Osteocyte (in vitro differentiated cells): Measurements from ENCODE around the gene TLCD2. TPM values are rescaled to one million over a fixed set of nuclear protein-coding genes. Genes with fewer than 3 reads are reported as not detected.

Source experiments
- DNase-seq: peaks from one replicate; pipeline ENCODE4 v3.0.0; 2021; ENCODE audit warnings: mixed read lengths; ENCODE audit not compliant: unreplicated experiment; ENCODE audit errors: extremely low spot score
- H3K27ac Mint-ChIP-seq: one replicate; pipeline ENCODE4 v1.8.0; 2021; ENCODE audit warnings: mild to moderate bottlenecking, mixed read lengths; ENCODE audit not compliant: unreplicated experiment
- H3K27me3 Mint-ChIP-seq: one replicate; pipeline ENCODE4 v1.8.0; 2021; ENCODE audit warnings: mixed read lengths; ENCODE audit not compliant: unreplicated experiment
- H3K36me3 Mint-ChIP-seq: one replicate; pipeline ENCODE4 v1.8.0; 2021; ENCODE audit warnings: mixed read lengths; ENCODE audit not compliant: unreplicated experiment
- H3K4me1 Mint-ChIP-seq: one replicate; pipeline ENCODE4 v1.8.0; 2021; ENCODE audit warnings: mixed read lengths; ENCODE audit not compliant: unreplicated experiment
- H3K4me3 Mint-ChIP-seq: one replicate; pipeline ENCODE4 v1.8.0; 2021; ENCODE audit warnings: mild to moderate bottlenecking, moderate library complexity, mixed read lengths; ENCODE audit not compliant: unreplicated experiment
- H3K9me3 Mint-ChIP-seq: one replicate; pipeline ENCODE4 v1.8.0; 2021; ENCODE audit warnings: mixed read lengths; ENCODE audit not compliant: unreplicated experiment
- CTCF ChIP-seq: fragments of 200-600 bp; sonication (generic); IDR thresholded peaks from 2 replicates; pipeline ENCODE4 v1.5.0; 2021; ENCODE audit warnings: antibody characterized with exemption, mild to moderate bottlenecking, moderate library complexity
- total RNA-seq: library from RNA; stranded (reverse); gene quantifications from 2 replicates; pipeline ENCODE4 v1.2.1, GENCODE V29; 2021

The TLCD2 gene
- total RNA-seq, 1 donor from 2014 or later = 4.2 TPM

GRCh38 chr17:1720856-1721386 lies 10.7 kb upstream of the TLCD2 start:
- DNase-seq = peak; percentile 86
- H3K36me3 Mint-ChIP-seq = no peaks in the 10 kb centered on the region
- no peaks in the 10 kb centered on the region for H3K27me3 Mint-ChIP-seq
- H3K4me3 Mint-ChIP-seq = no peak overlapping the region
- H3K4me1 Mint-ChIP-seq = peaks cover 44% of the 10 kb centered on the region
- no peaks in the 10 kb centered on the region for H3K9me3 Mint-ChIP-seq
- TF ChIP-seq CTCF = peak; percentile 97
- no peak overlapping the region for H3K27ac Mint-ChIP-seq

GRCh38 chr17:1718362-1719165 lies 8.4 kb upstream of the TLCD2 start:
- peaks cover 44% of the 10 kb centered on the region for H3K4me1 Mint-ChIP-seq
- no peaks in the 10 kb centered on the region for H3K36me3 Mint-ChIP-seq
- H3K27ac Mint-ChIP-seq = peak overlapping the region; percentile 100
- no peak for DNase-seq
- peak overlapping the region; percentile 94 for H3K4me3 Mint-ChIP-seq
- H3K27me3 Mint-ChIP-seq = no peaks in the 10 kb centered on the region
- H3K9me3 Mint-ChIP-seq = no peaks in the 10 kb centered on the region
- no peak for TF ChIP-seq CTCF

- H3K36me3 Mint-ChIP-seq = peaks cover 9% of the 10 kb centered on the region
- peak overlapping the region; percentile 100 for H3K27ac Mint-ChIP-seq
- H3K4me3 Mint-ChIP-seq = peak overlapping the region; percentile 94
- H3K4me1 Mint-ChIP-seq = peaks cover 50% of the 10 kb centered on the region
- no peaks in the 10 kb centered on the region for H3K9me3 Mint-ChIP-seq
- H3K27me3 Mint-ChIP-seq = no peaks in the 10 kb centered on the region
- DNase-seq = peak; percentile 96
- TF ChIP-seq CTCF = no peak
These were observed 6.9 kb upstream of the TLCD2 start for GRCh38 chr17:1716912-1717695.

- Mint-ChIP-seq H3K27ac (peak overlapping the region; percentile 100), H3K36me3 (peaks cover 15% of the 10 kb centered on the region), H3K4me3 (peak overlapping the region; percentile 94), H3K9me3 (no peaks in the 10 kb centered on the region), H3K4me1 (peaks cover 58% of the 10 kb centered on the region), H3K27me3 (no peaks in the 10 kb centered on the region)
- no peak for TF ChIP-seq CTCF
- peak; percentile 100 for DNase-seq
These were observed 6.1 kb upstream of the TLCD2 start for GRCh38 chr17:1716076-1716911.
